ENCODE results near the gene MARK3. TPM values are rescaled to one million over a fixed set of nuclear protein-coding genes. Genes with fewer than 3 reads are reported as not detected.
"Not testable (repeated sequence)": the region's sequence is repeated elsewhere in the genome, so short reads cannot be mapped to it uniquely, and the experiment has no call there.

MARK3 gene
- total RNA-seq, 1 donor from 2014 or later: 124 TPM

DNA sequence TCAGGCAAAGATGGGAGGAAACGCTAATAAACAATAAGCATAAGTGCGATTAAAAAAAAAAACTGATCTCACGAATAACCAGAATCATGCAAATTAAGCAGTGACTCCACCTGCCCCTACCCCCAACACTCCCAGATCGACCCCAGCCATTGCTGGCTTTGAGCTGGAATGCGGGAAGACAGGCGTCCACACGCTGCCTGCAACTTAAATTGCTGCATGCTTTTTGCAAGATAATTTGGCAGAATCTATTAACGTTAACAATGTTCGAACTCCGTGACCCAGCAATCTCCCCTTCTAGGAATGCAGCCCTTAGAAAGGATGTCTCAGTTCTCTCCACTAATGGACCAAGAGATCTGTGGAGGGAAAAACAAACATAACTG lies 138.3 kb downstream of the MARK3 start:
- H3K27me3 Mint-ChIP-seq (ENCODE audit: low read depth, unreplicated experiment): peaks cover 6% of the 10 kb centered on the region
- peaks cover 14% of the 10 kb centered on the region for H3K27me3 ChIP-seq (ENCODE audit: insufficient read depth, low read length)
- peaks cover 27% of the 10 kb centered on the region for H4K20me1 ChIP-seq (ENCODE audit: insufficient read depth, low read length)
- H3K36me3 ChIP-seq (ENCODE audit: insufficient read depth, low read length): no peaks in the 10 kb centered on the region
- H3K79me2 ChIP-seq (ENCODE audit: insufficient read depth, low read length): no peaks in the 10 kb centered on the region
- H3K4me3 ChIP-seq (ENCODE audit: insufficient read depth, low read depth, low read length): no peak overlapping the region
- peaks cover 35% of the 10 kb centered on the region for H3K4me1 ChIP-seq (ENCODE audit: insufficient read depth, low read length)
- peaks cover 2% of the 10 kb centered on the region for H3K36me3 Mint-ChIP-seq (ENCODE audit: low read depth, unreplicated experiment)
- no peaks in the 10 kb centered on the region for H3K9me3 Mint-ChIP-seq (ENCODE audit: unreplicated experiment)
- H3K9me3 ChIP-seq (ENCODE audit: insufficient read depth, low read depth, low read length): no peaks in the 10 kb centered on the region
- H2AFZ ChIP-seq (ENCODE audit: low read depth, low read length): no peak overlapping the region
- FAIRE-seq: no peak
- H3K4me1 Mint-ChIP-seq (ENCODE audit: low read depth, unreplicated experiment): peaks cover 14% of the 10 kb centered on the region
- peak overlapping the region; percentile 68 for H3K4me3 Mint-ChIP-seq (ENCODE audit: unreplicated experiment)
- no peak overlapping the region for H3K9ac ChIP-seq (ENCODE audit: low read length)
- no peak overlapping the region for H3K4me2 ChIP-seq (ENCODE audit: low read length)
- no peak overlapping the region for H3K27ac Mint-ChIP-seq (ENCODE audit: unreplicated experiment)
- no peak for DNase-seq (ENCODE audit: low read depth)
- no peak overlapping the region for H3K27ac ChIP-seq (ENCODE audit: low read depth, low read length)
- TF ChIP-seq EZH2 (IDR thresholded peaks at IDR 0.05; ENCODE audit: insufficient read depth, low read length): no peak
- TF ChIP-seq, protein P1, sequence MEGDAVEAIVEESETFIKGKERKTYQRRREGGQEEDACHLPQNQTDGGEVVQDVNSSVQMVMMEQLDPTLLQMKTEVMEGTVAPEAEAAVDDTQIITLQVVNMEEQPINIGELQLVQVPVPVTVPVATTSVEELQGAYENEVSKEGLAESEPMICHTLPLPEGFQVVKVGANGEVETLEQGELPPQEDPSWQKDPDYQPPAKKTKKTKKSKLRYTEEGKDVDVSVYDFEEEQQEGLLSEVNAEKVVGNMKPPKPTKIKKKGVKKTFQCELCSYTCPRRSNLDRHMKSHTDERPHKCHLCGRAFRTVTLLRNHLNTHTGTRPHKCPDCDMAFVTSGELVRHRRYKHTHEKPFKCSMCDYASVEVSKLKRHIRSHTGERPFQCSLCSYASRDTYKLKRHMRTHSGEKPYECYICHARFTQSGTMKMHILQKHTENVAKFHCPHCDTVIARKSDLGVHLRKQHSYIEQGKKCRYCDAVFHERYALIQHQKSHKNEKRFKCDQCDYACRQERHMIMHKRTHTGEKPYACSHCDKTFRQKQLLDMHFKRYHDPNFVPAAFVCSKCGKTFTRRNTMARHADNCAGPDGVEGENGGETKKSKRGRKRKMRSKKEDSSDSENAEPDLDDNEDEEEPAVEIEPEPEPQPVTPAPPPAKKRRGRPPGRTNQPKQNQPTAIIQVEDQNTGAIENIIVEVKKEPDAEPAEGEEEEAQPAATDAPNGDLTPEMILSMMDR (IDR thresholded peaks at IDR 0.05; ENCODE audit: insufficient read depth, low read depth, low read length): no peak

DNA sequence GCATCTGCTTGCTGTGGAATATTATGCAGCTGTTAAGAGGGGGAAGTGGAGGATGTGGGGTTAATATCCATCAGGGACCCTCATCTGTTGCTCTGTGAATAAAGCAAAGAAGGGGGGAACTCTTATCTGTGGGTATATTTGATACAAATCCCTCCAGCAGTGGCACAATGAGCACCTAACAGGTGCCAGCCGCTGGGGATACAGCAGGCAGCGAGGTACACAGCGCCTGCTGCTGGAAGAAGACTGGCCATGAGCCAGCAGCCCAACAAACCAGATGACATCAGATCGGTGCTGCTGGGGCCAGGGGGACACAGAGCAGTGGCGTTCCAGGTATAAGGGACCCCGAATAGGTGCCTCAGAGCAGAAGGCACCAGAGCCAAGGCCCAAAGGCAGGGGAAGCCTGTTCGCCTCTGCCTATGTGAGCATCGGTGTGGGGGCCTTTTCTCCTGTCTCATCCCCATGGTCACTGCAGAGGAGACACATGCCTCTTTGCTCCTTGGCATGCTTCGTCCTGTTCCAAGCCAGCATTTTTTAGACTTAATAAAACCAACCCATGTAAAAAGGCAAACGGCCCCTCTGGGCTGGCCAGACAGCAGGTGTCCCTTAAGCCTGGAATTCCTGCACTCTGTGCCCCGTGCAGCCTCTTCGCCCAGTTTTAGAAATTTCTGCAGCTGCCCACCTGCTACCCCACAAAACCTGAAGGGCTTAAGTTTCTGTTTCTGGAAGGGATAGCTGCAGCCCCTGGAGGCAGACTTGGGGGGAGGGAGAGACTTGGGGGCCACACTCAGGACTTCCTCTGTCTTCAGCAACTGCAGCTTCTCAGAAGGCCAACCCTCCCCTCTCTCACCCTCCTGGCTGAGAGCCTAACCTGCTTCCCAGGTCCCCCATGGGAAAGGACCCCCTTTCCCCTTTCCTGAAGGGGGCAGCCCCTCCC lies 139.1 kb downstream of the MARK3 start:
- Histone ChIP-seq H3K79me2 (ENCODE audit: insufficient read depth, low read length) (peaks cover 3% of the 10 kb centered on the region), H4K20me1 (ENCODE audit: insufficient read depth, low read length) (peaks cover 20% of the 10 kb centered on the region), H3K4me2 (ENCODE audit: low read length) (no peak overlapping the region), H3K4me3 (ENCODE audit: insufficient read depth, low read depth, low read length) (no peak overlapping the region), H3K4me1 (ENCODE audit: insufficient read depth, low read length) (peaks cover 30% of the 10 kb centered on the region), H3K9me3 (ENCODE audit: insufficient read depth, low read depth, low read length) (no peaks in the 10 kb centered on the region), H3K36me3 (ENCODE audit: insufficient read depth, low read length) (no peaks in the 10 kb centered on the region), H2AFZ (ENCODE audit: low read depth, low read length) (no peak overlapping the region), H3K27me3 (ENCODE audit: insufficient read depth, low read length) (peaks cover 14% of the 10 kb centered on the region), H3K27ac (ENCODE audit: low read depth, low read length) (no peak overlapping the region), H3K9ac (ENCODE audit: low read length) (no peak overlapping the region)
- DNase-seq (ENCODE audit: low read depth): no peak
- H3K36me3 Mint-ChIP-seq (ENCODE audit: low read depth, unreplicated experiment): peaks cover 2% of the 10 kb centered on the region
- FAIRE-seq: no peak
- no peak overlapping the region for H3K27ac Mint-ChIP-seq (ENCODE audit: unreplicated experiment)
- TF ChIP-seq, protein P1 (IDR thresholded peaks at IDR 0.05; ENCODE audit: insufficient read depth, low read depth, low read length): no peak
- no peak for TF ChIP-seq EZH2 (IDR thresholded peaks at IDR 0.05; ENCODE audit: insufficient read depth, low read length)
- peaks cover 13% of the 10 kb centered on the region for H3K4me1 Mint-ChIP-seq (ENCODE audit: low read depth, unreplicated experiment)
- no peaks in the 10 kb centered on the region for H3K9me3 Mint-ChIP-seq (ENCODE audit: unreplicated experiment)
- peaks cover 6% of the 10 kb centered on the region for H3K27me3 Mint-ChIP-seq (ENCODE audit: low read depth, unreplicated experiment)
- peak overlapping the region; percentile 68 for H3K4me3 Mint-ChIP-seq (ENCODE audit: unreplicated experiment)

DNA sequence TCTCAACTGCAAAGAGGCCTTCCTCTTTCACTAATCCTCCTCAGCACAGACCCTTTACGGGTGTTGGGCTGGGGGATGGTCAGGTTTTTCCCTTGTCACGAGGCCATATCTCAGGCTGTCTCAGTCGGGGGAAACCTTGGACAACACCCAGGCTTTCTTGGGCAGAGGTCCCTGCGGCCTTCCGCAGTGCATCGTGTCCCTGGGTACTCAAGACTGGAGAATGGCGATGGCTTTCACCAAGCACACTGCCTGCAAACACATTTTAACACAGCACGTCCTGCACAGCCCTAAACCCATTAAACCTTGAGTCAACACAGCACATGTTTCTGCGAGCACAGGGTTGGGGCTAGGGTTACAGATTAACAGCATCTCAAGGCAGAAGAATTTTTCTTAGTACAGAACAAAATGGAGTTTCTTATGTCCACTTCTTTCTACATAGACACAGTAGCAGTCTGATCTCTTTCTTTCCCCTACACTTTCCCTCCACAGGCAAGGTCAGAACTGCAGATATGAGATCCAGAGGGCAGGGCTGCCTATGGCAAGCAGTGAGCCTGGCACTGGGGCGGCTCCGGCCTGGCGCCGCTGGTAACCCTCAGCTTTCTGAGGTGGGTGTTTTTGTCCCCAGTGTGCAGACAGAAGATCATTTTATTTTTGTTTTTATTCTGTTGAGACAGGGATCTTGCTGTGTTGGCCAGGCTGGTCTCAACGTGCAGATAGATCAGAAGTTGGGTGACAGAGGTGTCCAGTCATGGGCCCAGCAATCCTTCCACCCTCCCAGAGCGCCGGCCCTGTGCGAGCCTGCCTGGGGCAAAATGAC lies 140.4 kb downstream of the MARK3 start:
- H3K36me3 ChIP-seq (ENCODE audit: insufficient read depth, low read length); H3K9ac ChIP-seq (ENCODE audit: low read length); FAIRE-seq; H3K27ac Mint-ChIP-seq (ENCODE audit: unreplicated experiment); H3K9me3 Mint-ChIP-seq (ENCODE audit: unreplicated experiment); H3K4me3 ChIP-seq (ENCODE audit: insufficient read depth, low read depth, low read length); H3K9me3 ChIP-seq (ENCODE audit: insufficient read depth, low read depth, low read length); DNase-seq (ENCODE audit: low read depth); H3K4me3 Mint-ChIP-seq (ENCODE audit: unreplicated experiment); H3K27ac ChIP-seq (ENCODE audit: low read depth, low read length); H2AFZ ChIP-seq (ENCODE audit: low read depth, low read length); H3K36me3 Mint-ChIP-seq (ENCODE audit: low read depth, unreplicated experiment); H3K27me3 Mint-ChIP-seq (ENCODE audit: low read depth, unreplicated experiment); H3K4me2 ChIP-seq (ENCODE audit: low read length): not testable (repeated sequence)
- H3K4me1 Mint-ChIP-seq (ENCODE audit: low read depth, unreplicated experiment): peaks cover 13% of the 10 kb centered on the region
- Histone ChIP-seq H3K4me1 (ENCODE audit: insufficient read depth, low read length) (peaks cover 38% of the 10 kb centered on the region), H3K79me2 (ENCODE audit: insufficient read depth, low read length) (peaks cover 16% of the 10 kb centered on the region), H3K27me3 (ENCODE audit: insufficient read depth, low read length) (peaks cover 14% of the 10 kb centered on the region), H4K20me1 (ENCODE audit: insufficient read depth, low read length) (peaks cover 17% of the 10 kb centered on the region)
